ENCODE data around the gene DACT3.

The DACT3 gene

GRCh38 chr19:46660551-46661019 is 397 bp downstream of the DACT3 start:
- H3K27ac ChIP-seq (ENCODE audit: low read depth, low read length), result peak overlapping the region; percentile 89
- peaks cover 6% of the 10 kb centered on the region for H3K36me3 ChIP-seq (ENCODE audit: insufficient read depth, low read length)
- H3K4me3 ChIP-seq (ENCODE audit: low read depth in 1 of 2, low read length in 2 of 2), result peak overlapping the region; percentile 88 to 100
- no peaks in the 10 kb centered on the region for H3K9me3 ChIP-seq (ENCODE audit: low read length)
- H3K27me3 ChIP-seq (ENCODE audit: control insufficient read depth in 1 of 2, insufficient read depth in 2 of 2, low read length in 2 of 2), result peaks cover 0 to 8% of the 10 kb centered on the region in 2 donors
- peak overlapping the region; percentile 94 for H3K9ac ChIP-seq (ENCODE audit: low read length)
- H3K4me1 ChIP-seq (ENCODE audit: insufficient read depth, low read length), result peaks cover 21% of the 10 kb centered on the region

GRCh38 chr19:46660008-46660517 is 919 bp downstream of the DACT3 start:
- peaks cover 6% of the 10 kb centered on the region for H3K36me3 ChIP-seq (ENCODE audit: insufficient read depth, low read length)
- no peaks in the 10 kb centered on the region for H3K9me3 ChIP-seq (ENCODE audit: low read length)
- peak overlapping the region; percentile 89 for H3K27ac ChIP-seq (ENCODE audit: low read depth, low read length)
- H3K27me3 ChIP-seq (ENCODE audit: control insufficient read depth in 1 of 2, insufficient read depth in 2 of 2, low read length in 2 of 2), result peaks cover 0 to 8% of the 10 kb centered on the region in 2 donors
- peaks cover 26% of the 10 kb centered on the region for H3K4me1 ChIP-seq (ENCODE audit: insufficient read depth, low read length)
- H3K9ac ChIP-seq (ENCODE audit: low read length), result peak overlapping the region; percentile 94
- peak overlapping the region; percentile 88 to 100 for H3K4me3 ChIP-seq (ENCODE audit: low read depth in 1 of 2, low read length in 2 of 2)

- Histone ChIP-seq H3K9me3 (ENCODE audit: low read length) (no peaks in the 10 kb centered on the region), H3K4me3 (ENCODE audit: low read depth in 1 of 2, low read length in 2 of 2) (peak overlapping the region; percentile 88 to 100), H3K36me3 (ENCODE audit: insufficient read depth, low read length) (peaks cover 6% of the 10 kb centered on the region), H3K27ac (ENCODE audit: low read depth, low read length) (peak overlapping the region; percentile 89), H3K9ac (ENCODE audit: low read length) (peak overlapping the region; percentile 94), H3K27me3 (ENCODE audit: control insufficient read depth in 1 of 2, insufficient read depth in 2 of 2, low read length in 2 of 2) (peaks cover 0 to 8% of the 10 kb centered on the region in 2 donors), H3K4me1 (ENCODE audit: insufficient read depth, low read length) (peaks cover 31% of the 10 kb centered on the region)
These were observed 1.6 kb downstream of the DACT3 start for GRCh38 chr19:46659151-46660007.

DNA sequence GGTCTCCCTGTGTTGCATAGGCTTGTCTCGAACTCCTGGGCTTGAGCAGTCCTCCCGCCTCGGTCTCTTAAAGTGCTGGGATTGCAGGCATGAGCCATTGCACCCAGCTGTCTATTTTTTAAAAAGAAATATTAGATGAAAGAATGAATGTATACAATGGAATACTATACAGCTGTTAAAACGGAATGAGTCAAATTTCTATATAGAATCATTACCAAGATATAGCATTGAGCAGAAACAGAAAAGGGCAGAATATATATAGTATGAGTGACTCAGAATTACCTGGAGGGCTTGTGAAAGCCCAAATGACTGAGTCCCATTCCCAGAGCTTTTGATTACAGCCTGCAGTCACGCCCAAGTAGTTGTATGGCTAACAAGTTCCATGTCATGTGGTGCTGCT is 4.4 kb downstream of the DACT3 start:
- Histone ChIP-seq H3K27me3 (ENCODE audit: control insufficient read depth in 1 of 2, insufficient read depth in 2 of 2, low read length in 2 of 2) (peaks cover 0 to 8% of the 10 kb centered on the region in 2 donors), H3K4me1 (ENCODE audit: insufficient read depth, low read length) (peaks cover 45% of the 10 kb centered on the region), H3K9ac (ENCODE audit: low read length) (no peak overlapping the region), H3K4me3 (ENCODE audit: low read depth in 1 of 2, low read length in 2 of 2) (no peak overlapping the region), H3K27ac (ENCODE audit: low read depth, low read length) (peak overlapping the region; percentile 51), H3K9me3 (ENCODE audit: low read length) (no peaks in the 10 kb centered on the region), H3K36me3 (ENCODE audit: insufficient read depth, low read length) (peaks cover 6% of the 10 kb centered on the region)

- peaks cover 43% of the 10 kb centered on the region for H3K4me1 ChIP-seq (ENCODE audit: insufficient read depth, low read length)
- H3K9ac ChIP-seq (ENCODE audit: low read length), result peak overlapping the region; percentile 71
- H3K27ac ChIP-seq (ENCODE audit: low read depth, low read length), result peak overlapping the region; percentile 64
- peaks cover 0 to 7% of the 10 kb centered on the region in 2 donors for H3K27me3 ChIP-seq (ENCODE audit: control insufficient read depth in 1 of 2, insufficient read depth in 2 of 2, low read length in 2 of 2)
- H3K36me3 ChIP-seq (ENCODE audit: insufficient read depth, low read length), result peaks cover 6% of the 10 kb centered on the region
- no peaks in the 10 kb centered on the region for H3K9me3 ChIP-seq (ENCODE audit: low read length)
- peak overlapping the region in 1 of 2 donors; percentile 61 for H3K4me3 ChIP-seq (ENCODE audit: low read depth in 1 of 2, low read length in 2 of 2)
These were observed 6.3 kb downstream of the DACT3 start for GRCh38 chr19:46654621-46655152.

- H3K36me3 ChIP-seq (ENCODE audit: insufficient read depth, low read length), result peaks cover 5% of the 10 kb centered on the region
- H3K4me1 ChIP-seq (ENCODE audit: insufficient read depth, low read length), result peaks cover 27% of the 10 kb centered on the region
- H3K9me3 ChIP-seq (ENCODE audit: low read length), result no peaks in the 10 kb centered on the region
- H3K27me3 ChIP-seq (ENCODE audit: control insufficient read depth in 1 of 2, insufficient read depth in 2 of 2, low read length in 2 of 2), result no peaks in the 10 kb centered on the region
- H3K4me3 ChIP-seq (ENCODE audit: low read depth in 1 of 2, low read length in 2 of 2), result no peak overlapping the region
- no peak overlapping the region for H3K9ac ChIP-seq (ENCODE audit: low read length)
- no peak overlapping the region for H3K27ac ChIP-seq (ENCODE audit: low read depth, low read length)
These were observed 10.5 kb downstream of the DACT3 start for GRCh38 chr19:46650445-46650844.

GRCh38 chr19:46648961-46649960 is 11.7 kb downstream of the DACT3 start:
- no peak overlapping the region for H3K4me3 ChIP-seq (ENCODE audit: low read depth in 1 of 2, low read length in 2 of 2)
- peaks cover 5% of the 10 kb centered on the region for H3K36me3 ChIP-seq (ENCODE audit: insufficient read depth, low read length)
- H3K27ac ChIP-seq (ENCODE audit: low read depth, low read length), result no peak overlapping the region
- H3K27me3 ChIP-seq (ENCODE audit: control insufficient read depth in 1 of 2, insufficient read depth in 2 of 2, low read length in 2 of 2), result no peaks in the 10 kb centered on the region
- H3K9me3 ChIP-seq (ENCODE audit: low read length), result no peaks in the 10 kb centered on the region
- peaks cover 23% of the 10 kb centered on the region for H3K4me1 ChIP-seq (ENCODE audit: insufficient read depth, low read length)
- H3K9ac ChIP-seq (ENCODE audit: low read length), result no peak overlapping the region

DNA sequence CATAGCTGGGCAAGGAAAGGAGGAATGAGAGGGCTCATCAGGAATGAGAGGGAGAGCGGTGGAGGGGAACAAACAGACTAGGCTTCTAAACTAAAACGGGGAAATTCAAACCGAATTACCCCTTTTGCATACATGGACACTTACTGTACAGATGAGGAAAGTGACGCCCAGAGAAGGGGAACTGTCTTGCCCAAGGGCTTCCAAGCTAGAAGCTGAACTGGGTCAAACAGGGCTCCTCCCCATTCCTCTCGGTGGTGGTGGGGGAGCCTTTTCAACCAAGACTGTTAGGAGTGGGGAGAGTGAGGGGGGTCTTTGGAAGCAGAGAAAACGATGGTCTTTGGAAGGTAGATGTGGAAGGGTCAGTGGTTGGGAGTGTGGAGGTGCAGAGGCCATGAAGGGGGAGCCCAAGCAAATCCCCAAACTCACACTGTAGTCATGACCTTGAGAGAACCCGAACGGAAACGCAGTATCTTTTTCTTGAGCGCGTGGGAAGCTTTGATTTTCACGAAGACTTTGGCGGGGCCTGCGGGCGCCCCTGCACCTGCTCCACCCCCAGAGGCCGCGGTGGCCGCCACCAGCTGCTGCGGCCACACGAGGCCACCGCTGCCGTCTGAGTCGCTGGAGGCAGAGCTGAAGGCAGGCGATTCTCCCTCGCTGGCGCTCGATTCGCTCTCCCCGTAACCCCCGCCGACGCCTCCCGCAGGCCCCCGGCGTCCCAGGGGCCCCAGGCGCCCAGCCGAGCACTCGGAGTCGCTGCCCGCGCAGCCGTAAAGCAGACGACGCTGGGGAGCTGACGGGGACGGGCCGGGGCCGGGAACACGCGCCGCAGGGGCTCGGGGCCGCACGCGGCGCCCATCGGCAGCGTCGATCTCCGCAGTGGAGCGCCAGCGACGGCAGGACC is 12.7 kb downstream of the DACT3 start:
- H3K9ac ChIP-seq (ENCODE audit: low read length), result no peak overlapping the region
- peaks cover 15% of the 10 kb centered on the region for H3K4me1 ChIP-seq (ENCODE audit: insufficient read depth, low read length)
- H3K27me3 ChIP-seq (ENCODE audit: control insufficient read depth in 1 of 2, insufficient read depth in 2 of 2, low read length in 2 of 2), result no peaks in the 10 kb centered on the region
- peak overlapping the region; percentile 17 for H3K27ac ChIP-seq (ENCODE audit: low read depth, low read length)
- no peaks in the 10 kb centered on the region for H3K9me3 ChIP-seq (ENCODE audit: low read length)
- H3K36me3 ChIP-seq (ENCODE audit: insufficient read depth, low read length), result peaks cover 5% of the 10 kb centered on the region
- H3K4me3 ChIP-seq (ENCODE audit: low read depth in 1 of 2, low read length in 2 of 2), result no peak overlapping the region

DNA sequence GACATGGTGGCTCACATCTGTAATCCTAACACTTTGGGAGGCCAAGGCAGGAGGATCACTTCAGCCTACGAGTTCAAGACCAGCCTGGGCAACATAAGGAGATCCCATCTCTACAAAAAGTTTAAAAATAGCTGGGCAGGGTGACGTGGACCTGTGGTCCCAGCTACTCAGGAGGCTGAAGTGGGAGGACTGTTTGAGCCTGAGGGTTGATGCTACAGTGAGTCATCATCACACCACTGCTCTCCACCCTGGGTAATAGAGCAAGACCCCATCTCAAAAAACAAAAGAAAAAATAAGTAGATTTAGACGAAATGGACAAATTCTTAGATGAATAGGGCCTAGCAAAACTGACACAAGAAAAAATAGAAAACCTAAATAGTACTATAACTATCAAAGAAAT is 14.6 kb downstream of the DACT3 start:
- no peaks in the 10 kb centered on the region for H3K9me3 ChIP-seq (ENCODE audit: low read length)
- H3K27ac ChIP-seq (ENCODE audit: low read depth, low read length), result no peak overlapping the region
- H3K9ac ChIP-seq (ENCODE audit: low read length), result no peak overlapping the region
- no peaks in the 10 kb centered on the region for H3K27me3 ChIP-seq (ENCODE audit: control insufficient read depth in 1 of 2, insufficient read depth in 2 of 2, low read length in 2 of 2)
- peaks cover 5% of the 10 kb centered on the region for H3K36me3 ChIP-seq (ENCODE audit: insufficient read depth, low read length)
- H3K4me1 ChIP-seq (ENCODE audit: insufficient read depth, low read length), result peaks cover 6% of the 10 kb centered on the region
- no peak overlapping the region for H3K4me3 ChIP-seq (ENCODE audit: low read depth in 1 of 2, low read length in 2 of 2)

DNA sequence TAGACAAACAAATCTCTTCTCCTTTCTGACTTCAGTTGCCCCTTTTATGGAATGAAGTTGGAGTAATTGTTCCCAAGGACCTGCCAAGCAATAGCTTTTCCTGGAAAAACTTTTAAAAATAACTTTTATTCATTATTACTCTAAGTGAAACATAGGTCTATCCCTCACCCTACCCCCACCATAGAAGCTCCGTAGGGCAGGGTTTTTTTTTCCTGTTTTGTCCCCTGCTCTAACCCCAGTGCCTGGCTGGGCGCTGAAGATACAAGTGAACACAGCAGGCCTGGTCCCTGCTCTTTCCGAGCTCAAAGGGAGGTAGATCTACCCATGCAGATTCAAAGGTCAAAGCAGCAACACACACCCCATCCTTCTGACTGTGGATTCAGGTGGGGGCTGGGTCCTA is 16.3 kb downstream of the DACT3 start:
- no peaks in the 10 kb centered on the region for H3K27me3 ChIP-seq (ENCODE audit: control insufficient read depth in 1 of 2, insufficient read depth in 2 of 2, low read length in 2 of 2)
- H3K4me1 ChIP-seq (ENCODE audit: insufficient read depth, low read length), result peaks cover 13% of the 10 kb centered on the region
- H3K9ac ChIP-seq (ENCODE audit: low read length), result no peak overlapping the region
- H3K9me3 ChIP-seq (ENCODE audit: low read length), result no peaks in the 10 kb centered on the region
- H3K27ac ChIP-seq (ENCODE audit: low read depth, low read length), result peak overlapping the region; percentile 24
- no peak overlapping the region for H3K4me3 ChIP-seq (ENCODE audit: low read depth in 1 of 2, low read length in 2 of 2)
- H3K36me3 ChIP-seq (ENCODE audit: insufficient read depth, low read length), result peaks cover 5% of the 10 kb centered on the region
